Measurements from ENCODE around the gene FIS1.
"Not testable (repeated sequence)": the region's sequence is repeated elsewhere in the genome, so short reads cannot be mapped to it uniquely, and the experiment has no call there.

FIS1 gene

GRCh38 chr7:101244375-101245146 lies at the start of gene FIS1:
TSS of gene FIS1 (minus strand) at chr7:101245081. CDS start at chr7:101245004, 77 bp downstream.
- peaks cover 3% of the 10 kb centered on the region for H3K4me1 ChIP-seq (ENCODE audit: control insufficient read depth, insufficient read depth, low read length)
- peak within 1 kb of the TSS; percentile 88 for H3K9ac ChIP-seq (ENCODE audit: low read depth, low read length)
- H3K4me3 ChIP-seq (ENCODE audit: low read depth, low read length): peak within 1 kb of the TSS; percentile 100
- no peaks in the 10 kb centered on the region for H3K27me3 ChIP-seq (ENCODE audit: control insufficient read depth, insufficient read depth, low read length)
- no peaks in the 10 kb centered on the region for H3K9me3 ChIP-seq (ENCODE audit: control insufficient read depth, insufficient read depth, low read length)
- peaks cover 11% of the 10 kb centered on the region for H3K36me3 ChIP-seq (ENCODE audit: control insufficient read depth, insufficient read depth, low read length)

- Histone ChIP-seq H3K9ac (ENCODE audit: low read depth, low read length) (peak overlapping the region; percentile 74), H3K27me3 (ENCODE audit: control insufficient read depth, insufficient read depth, low read length) (no peaks in the 10 kb centered on the region), H3K4me1 (ENCODE audit: control insufficient read depth, insufficient read depth, low read length) (peaks cover 27% of the 10 kb centered on the region)
These were observed 49.4 kb upstream of the FIS1 start for GRCh38 chr7:101294039-101294831.

GRCh38 chr7:101293069-101294021 lies 48.5 kb upstream of the FIS1 start:
- H3K36me3 ChIP-seq (ENCODE audit: control insufficient read depth, insufficient read depth, low read length); H3K27me3 ChIP-seq (ENCODE audit: control insufficient read depth, insufficient read depth, low read length); H3K9me3 ChIP-seq (ENCODE audit: control insufficient read depth, insufficient read depth, low read length): not testable (repeated sequence)
- H3K4me3 ChIP-seq (ENCODE audit: low read depth, low read length): peak overlapping the region; percentile 16
- H3K4me1 ChIP-seq (ENCODE audit: control insufficient read depth, insufficient read depth, low read length): peaks cover 26% of the 10 kb centered on the region
- peak overlapping the region; percentile 70 for H3K9ac ChIP-seq (ENCODE audit: low read depth, low read length)

More at GRCh38 chr7:101294039-101294831, 49.4 kb upstream of the FIS1 start:
- peak overlapping the region; percentile 35 for H3K4me3 ChIP-seq (ENCODE audit: low read depth, low read length)
- H3K9me3 ChIP-seq (ENCODE audit: control insufficient read depth, insufficient read depth, low read length): no peaks in the 10 kb centered on the region
- H3K36me3 ChIP-seq (ENCODE audit: control insufficient read depth, insufficient read depth, low read length): no peaks in the 10 kb centered on the region

- H3K36me3 ChIP-seq (ENCODE audit: control insufficient read depth, insufficient read depth, low read length); H3K9me3 ChIP-seq (ENCODE audit: control insufficient read depth, insufficient read depth, low read length); H3K4me3 ChIP-seq (ENCODE audit: low read depth, low read length); H3K9ac ChIP-seq (ENCODE audit: low read depth, low read length); H3K27me3 ChIP-seq (ENCODE audit: control insufficient read depth, insufficient read depth, low read length): not testable (repeated sequence)
- H3K4me1 ChIP-seq (ENCODE audit: control insufficient read depth, insufficient read depth, low read length): peaks cover 25% of the 10 kb centered on the region
These were observed 47.7 kb upstream of the FIS1 start for GRCh38 chr7:101292566-101292965.

GRCh38 chr7:101290186-101291037 lies 45.5 kb upstream of the FIS1 start:
- not testable (repeated sequence) for H3K9me3 ChIP-seq (ENCODE audit: control insufficient read depth, insufficient read depth, low read length); H3K4me3 ChIP-seq (ENCODE audit: low read depth, low read length); H3K36me3 ChIP-seq (ENCODE audit: control insufficient read depth, insufficient read depth, low read length); H3K27me3 ChIP-seq (ENCODE audit: control insufficient read depth, insufficient read depth, low read length); H3K9ac ChIP-seq (ENCODE audit: low read depth, low read length)
- peaks cover 23% of the 10 kb centered on the region for H3K4me1 ChIP-seq (ENCODE audit: control insufficient read depth, insufficient read depth, low read length)

- not testable (repeated sequence) for H3K9me3 ChIP-seq (ENCODE audit: control insufficient read depth, insufficient read depth, low read length); H3K36me3 ChIP-seq (ENCODE audit: control insufficient read depth, insufficient read depth, low read length); H3K27me3 ChIP-seq (ENCODE audit: control insufficient read depth, insufficient read depth, low read length); H3K4me3 ChIP-seq (ENCODE audit: low read depth, low read length); H3K9ac ChIP-seq (ENCODE audit: low read depth, low read length)
- H3K4me1 ChIP-seq (ENCODE audit: control insufficient read depth, insufficient read depth, low read length): peaks cover 19% of the 10 kb centered on the region
These were observed 44.8 kb upstream of the FIS1 start for GRCh38 chr7:101289687-101290086.

DNA sequence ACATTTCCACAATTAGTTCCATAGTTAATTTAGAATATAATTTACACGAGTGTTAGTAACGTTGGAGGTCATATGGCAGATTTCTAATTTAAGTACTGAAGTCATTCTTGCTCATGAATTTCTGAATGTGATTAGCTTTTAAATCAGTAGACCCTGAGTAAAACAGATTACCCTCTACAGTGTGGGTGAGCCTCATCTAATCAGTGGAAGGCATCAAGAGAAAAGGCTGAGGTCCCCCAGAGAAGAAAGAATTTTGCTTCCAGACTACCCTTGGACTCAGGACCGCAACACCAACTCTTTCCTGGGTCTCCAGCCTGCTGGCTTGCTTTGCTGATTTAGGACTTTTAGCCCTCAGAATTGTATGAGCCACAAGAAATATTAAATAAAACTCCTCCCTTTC lies 43.6 kb upstream of the FIS1 start:
- H3K36me3 ChIP-seq (ENCODE audit: control insufficient read depth, insufficient read depth, low read length): no peaks in the 10 kb centered on the region
- no peak overlapping the region for H3K9ac ChIP-seq (ENCODE audit: low read depth, low read length)
- H3K4me1 ChIP-seq (ENCODE audit: control insufficient read depth, insufficient read depth, low read length): peaks cover 12% of the 10 kb centered on the region
- H3K27me3 ChIP-seq (ENCODE audit: control insufficient read depth, insufficient read depth, low read length): no peaks in the 10 kb centered on the region
- H3K9me3 ChIP-seq (ENCODE audit: control insufficient read depth, insufficient read depth, low read length): no peaks in the 10 kb centered on the region
- H3K4me3 ChIP-seq (ENCODE audit: low read depth, low read length): no peak overlapping the region

DNA sequence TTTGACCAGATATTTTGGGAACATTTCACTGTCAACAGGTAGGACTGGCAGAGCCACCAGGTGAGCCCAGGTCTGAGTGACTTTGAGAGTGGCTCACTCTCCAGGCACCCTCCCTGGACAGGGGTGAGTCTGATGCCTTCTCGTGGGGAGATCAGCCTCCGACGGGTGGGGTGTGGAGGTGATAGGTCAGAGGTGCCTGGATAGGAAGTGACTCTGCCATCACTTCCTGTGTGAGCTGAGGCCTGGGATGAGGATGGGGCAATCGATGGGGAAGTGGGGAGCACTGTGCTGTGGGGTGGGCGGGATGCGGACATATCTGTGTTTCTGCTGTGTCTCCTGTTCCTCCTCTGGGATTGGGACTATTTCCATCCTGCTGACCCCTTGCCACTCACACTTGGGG lies 42.2 kb upstream of the FIS1 start:
- H3K9ac ChIP-seq (ENCODE audit: low read depth, low read length): no peak overlapping the region
- no peak overlapping the region for H3K4me3 ChIP-seq (ENCODE audit: low read depth, low read length)
- peaks cover 8% of the 10 kb centered on the region for H3K4me1 ChIP-seq (ENCODE audit: control insufficient read depth, insufficient read depth, low read length)
- H3K27me3 ChIP-seq (ENCODE audit: control insufficient read depth, insufficient read depth, low read length): no peaks in the 10 kb centered on the region
- no peaks in the 10 kb centered on the region for H3K9me3 ChIP-seq (ENCODE audit: control insufficient read depth, insufficient read depth, low read length)
- no peaks in the 10 kb centered on the region for H3K36me3 ChIP-seq (ENCODE audit: control insufficient read depth, insufficient read depth, low read length)

DNA sequence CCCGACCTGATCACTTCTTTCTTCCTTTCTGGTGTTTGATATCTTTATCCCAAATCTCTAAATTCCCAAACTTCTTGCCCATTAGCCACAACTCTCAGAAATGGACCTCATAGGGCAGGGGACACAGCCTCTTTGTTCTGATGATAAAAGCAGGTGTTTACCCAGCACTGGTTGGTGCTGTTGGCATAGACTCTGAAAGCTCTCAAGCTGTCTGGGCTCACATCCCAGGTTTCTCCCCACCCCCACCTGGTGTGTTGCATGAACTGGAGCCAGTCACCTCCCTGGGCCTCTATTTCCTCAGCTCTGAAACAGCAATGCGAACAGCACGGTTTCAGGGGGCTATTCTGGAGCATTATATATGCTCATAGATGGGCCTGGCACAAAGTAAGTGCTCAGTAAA lies 41.0 kb upstream of the FIS1 start:
- H3K4me1 ChIP-seq (ENCODE audit: control insufficient read depth, insufficient read depth, low read length); H3K27me3 ChIP-seq (ENCODE audit: control insufficient read depth, insufficient read depth, low read length); H3K4me3 ChIP-seq (ENCODE audit: low read depth, low read length); H3K9me3 ChIP-seq (ENCODE audit: control insufficient read depth, insufficient read depth, low read length); H3K36me3 ChIP-seq (ENCODE audit: control insufficient read depth, insufficient read depth, low read length); H3K9ac ChIP-seq (ENCODE audit: low read depth, low read length): not testable (repeated sequence)

GRCh38 chr7:101285171-101285570 lies 40.3 kb upstream of the FIS1 start:
- Histone ChIP-seq H3K4me3 (ENCODE audit: low read depth, low read length) (no peak overlapping the region), H3K4me1 (ENCODE audit: control insufficient read depth, insufficient read depth, low read length) (peaks cover 3% of the 10 kb centered on the region), H3K36me3 (ENCODE audit: control insufficient read depth, insufficient read depth, low read length) (no peaks in the 10 kb centered on the region), H3K9ac (ENCODE audit: low read depth, low read length) (no peak overlapping the region), H3K9me3 (ENCODE audit: control insufficient read depth, insufficient read depth, low read length) (no peaks in the 10 kb centered on the region), H3K27me3 (ENCODE audit: control insufficient read depth, insufficient read depth, low read length) (no peaks in the 10 kb centered on the region)

GRCh38 chr7:101280912-101281311 lies 36.0 kb upstream of the FIS1 start:
- H3K9me3 ChIP-seq (ENCODE audit: control insufficient read depth, insufficient read depth, low read length); H3K36me3 ChIP-seq (ENCODE audit: control insufficient read depth, insufficient read depth, low read length); H3K4me1 ChIP-seq (ENCODE audit: control insufficient read depth, insufficient read depth, low read length); H3K4me3 ChIP-seq (ENCODE audit: low read depth, low read length); H3K9ac ChIP-seq (ENCODE audit: low read depth, low read length); H3K27me3 ChIP-seq (ENCODE audit: control insufficient read depth, insufficient read depth, low read length): not testable (repeated sequence)
